ENCODE measurements around the gene ZW10. TPM values are rescaled to one million over a fixed set of nuclear protein-coding genes. Genes with fewer than 3 reads are reported as not detected.
A peak's percentile ranks its signal among the peaks of the same experiment; 100 is the strongest.

The ZW10 gene
- total RNA-seq (11.7 and 11.9 TPM in 2 replicates), polyA plus RNA-seq (4.2 and 4.8 TPM in 2 replicates), polyA minus RNA-seq (5.9 and 8.6 TPM in 2 replicates)
- total RNA-seq (2013), result 15.0 TPM

- under 1% methylated on average over 40 of the region's 46 CpGs for WGBS (ENCODE audit: insufficient coverage)
- Histone ChIP-seq H3K36me3 (replicated peaks in 1 of 2; ENCODE audit: control extremely low read depth in 1 of 2, control insufficient read depth in 1 of 2, extremely low read depth in 1 of 2, insufficient read depth in 2 of 2, low read length in 1 of 2) (peaks cover 2 to 7% of the 10 kb centered on the region in 2 experiments), H2AFZ (ENCODE audit: insufficient read depth, low read depth, low read length, poor library complexity, severe bottlenecking) (peak within 1 kb of the TSS; percentile 93), H3K9ac (ENCODE audit: low read length) (peak within 1 kb of the TSS; percentile 85), H3K4me3 (ENCODE audit: control extremely low read depth in 1 of 5, extremely low read depth in 1 of 5, insufficient read depth in 1 of 5, low read depth in 2 of 5, low read length in 4 of 5) (peak within 1 kb of the TSS; percentile 78 to 99 (median 88)), H3K27ac (ENCODE audit: low read length in 2 of 2) (peak within 1 kb of the TSS; percentile 55 to 79), H3K79me2 (ENCODE audit: control insufficient read depth, insufficient read depth, low read length) (peaks cover 40% of the 10 kb centered on the region), H3K27me3 (replicated peaks in 1 of 4; ENCODE audit: control extremely low read depth in 1 of 4, control insufficient read depth in 3 of 4, insufficient read depth in 4 of 4, low read length in 3 of 4) (peaks cover 0 to 2% (median 0%) of the 10 kb centered on the region in 4 experiments), H3K4me1 (ENCODE audit: control insufficient read depth in 2 of 2, insufficient read depth in 2 of 2, low read length in 2 of 2) (peaks cover 0 to 12% of the 10 kb centered on the region in 2 donors), H3K9me3 (ENCODE audit: control extremely low read depth in 1 of 3, control insufficient read depth in 2 of 3, insufficient read depth in 1 of 3, low read length in 2 of 3) (no peaks in the 10 kb centered on the region), H4K20me1 (ENCODE audit: control insufficient read depth, insufficient read depth, low read length, poor library complexity, severe bottlenecking) (no peaks in the 10 kb centered on the region), H3K4me2 (replicated peaks; ENCODE audit: low read depth, low read length, poor library complexity, severe bottlenecking) (peak within 1 kb of the TSS; percentile 80)
- Mint-ChIP-seq H3K27me3 (peaks cover 9% of the 10 kb centered on the region), H3K4me3 (peak within 1 kb of the TSS; percentile 97), H3K27ac (peak within 1 kb of the TSS; percentile 94), H3K4me1 (peaks cover 24% of the 10 kb centered on the region), H3K9me3 (ENCODE audit: insufficient read depth) (no peaks in the 10 kb centered on the region)
- CTCF ChIA-PET, result interaction anchor here (0.6 to 1.7 kb wide), 6 partner anchors 8 to 203 kb away, joined by 3 to 8 read pairs (median 4); no protein-coding TSS in a partner anchor
- DNase-seq (peak; percentile 94), ATAC-seq (ENCODE audit: low read depth) (peak; percentile 96)
- intact Hi-C loops (cut with micrococcal nuclease), result loop anchor here (1.0 to 2.0 kb wide), 7 partner anchors 67 to 1687 kb away; partner anchors contain the start of genes C11orf71, PTS, RBM7 and REXO2
- POLR2A ChIA-PET, result no interaction called here
- no peak for TF ChIP-seq EZH2 (IDR thresholded peaks at IDR 0.05; ENCODE audit: borderline replicate concordance, insufficient read depth, low read depth, low read length, poor library complexity, severe bottlenecking)
- peak; percentile 94 for TF ChIP-seq CTCF (IDR thresholded peaks at IDR 0.05)
These were observed at the start of gene ZW10 for GRCh38 chr11:113773416-113774173. ZW10 (minus strand) TSS chr11:113773692; CDS start chr11:113773666, 26 bp downstream.

GRCh38 chr11:113818426-113818825, 44.9 kb upstream of the ZW10 start:
- no peak overlapping the region for H2AFZ ChIP-seq (ENCODE audit: insufficient read depth, low read depth, low read length, poor library complexity, severe bottlenecking)
- no peaks in the 10 kb centered on the region for H3K9me3 Mint-ChIP-seq (ENCODE audit: insufficient read depth)
- TF ChIP-seq EZH2 (IDR thresholded peaks at IDR 0.05; ENCODE audit: borderline replicate concordance, insufficient read depth, low read depth, low read length, poor library complexity, severe bottlenecking) (no peak), CTCF (IDR thresholded peaks at IDR 0.05) (no peak)
- peaks cover 8 to 59% of the 10 kb centered on the region in 2 experiments for H3K36me3 ChIP-seq (replicated peaks in 1 of 2; ENCODE audit: control extremely low read depth in 1 of 2, control insufficient read depth in 1 of 2, extremely low read depth in 1 of 2, insufficient read depth in 2 of 2, low read length in 1 of 2)
- WGBS (ENCODE audit: insufficient coverage), result 100% methylated on average over 1 of the region's 3 CpGs
- ATAC-seq (ENCODE audit: low read depth), result no peak
- intact Hi-C loops (cut with micrococcal nuclease), result no loop called here
- no peaks in the 10 kb centered on the region for H3K27me3 ChIP-seq (replicated peaks in 1 of 4; ENCODE audit: control extremely low read depth in 1 of 4, control insufficient read depth in 3 of 4, insufficient read depth in 4 of 4, low read length in 3 of 4)
- H3K27ac Mint-ChIP-seq, result no peak overlapping the region
- H4K20me1 ChIP-seq (ENCODE audit: control insufficient read depth, insufficient read depth, low read length, poor library complexity, severe bottlenecking), result no peaks in the 10 kb centered on the region
- H3K4me2 ChIP-seq (replicated peaks; ENCODE audit: low read depth, low read length, poor library complexity, severe bottlenecking), result no peak overlapping the region
- no peak overlapping the region for H3K27ac ChIP-seq (ENCODE audit: low read length in 2 of 2)
- no peaks in the 10 kb centered on the region for H3K79me2 ChIP-seq (ENCODE audit: control insufficient read depth, insufficient read depth, low read length)
- no peak overlapping the region for H3K9ac ChIP-seq (ENCODE audit: low read length)
- H3K4me3 Mint-ChIP-seq, result no peak overlapping the region
- no peak overlapping the region for H3K4me3 ChIP-seq (ENCODE audit: control extremely low read depth in 1 of 5, extremely low read depth in 1 of 5, insufficient read depth in 1 of 5, low read depth in 2 of 5, low read length in 4 of 5)
- no peaks in the 10 kb centered on the region for H3K4me1 Mint-ChIP-seq
- no peaks in the 10 kb centered on the region for H3K4me1 ChIP-seq (ENCODE audit: control insufficient read depth in 2 of 2, insufficient read depth in 2 of 2, low read length in 2 of 2)
- ChIA-PET POLR2A (no interaction called here), CTCF (interaction anchor here (1.3 kb wide), 1 partner anchor 19 kb away, joined by 3 read pairs; no protein-coding TSS in a partner anchor)
- no peak for DNase-seq
- no peaks in the 10 kb centered on the region for H3K27me3 Mint-ChIP-seq
- no peaks in the 10 kb centered on the region for H3K9me3 ChIP-seq (ENCODE audit: control extremely low read depth in 1 of 3, control insufficient read depth in 2 of 3, insufficient read depth in 1 of 3, low read length in 2 of 3)
